Measurements from ENCODE around the gene EBF4. TPM values are rescaled to one million over a fixed set of nuclear protein-coding genes. Genes with fewer than 3 reads are reported as not detected.
"Not testable (repeated sequence)": the region's sequence is repeated elsewhere in the genome, so short reads cannot be mapped to it uniquely, and the experiment has no call there.

EBF4 gene
- polyA plus RNA-seq, 1 donor = 12.2 TPM

GRCh38 chr20:2801286-2801728 lies 108.7 kb downstream of the EBF4 start:
- no CpG with 5 or more reads among the region's 13 CpGs for WGBS (ENCODE audit: insufficient coverage, low lambda C conversion rate)
- no peak overlapping the region for H3K4me3 ChIP-seq (ENCODE audit: low read length)
- DNase-seq = no peak
- H3K27ac ChIP-seq (ENCODE audit: low read length) = no peak overlapping the region
- H3K4me1 ChIP-seq (ENCODE audit: control insufficient read depth, insufficient read depth, low read length) = peaks cover 2% of the 10 kb centered on the region
- peaks cover 86% of the 10 kb centered on the region for H3K27me3 ChIP-seq (ENCODE audit: control insufficient read depth, insufficient read depth, low read length)
- H3K9me3 ChIP-seq (ENCODE audit: control insufficient read depth, low read depth, low read length) = no peaks in the 10 kb centered on the region
- H3K36me3 ChIP-seq (ENCODE audit: control insufficient read depth, insufficient read depth, low read length) = peaks cover 6% of the 10 kb centered on the region

DNA sequence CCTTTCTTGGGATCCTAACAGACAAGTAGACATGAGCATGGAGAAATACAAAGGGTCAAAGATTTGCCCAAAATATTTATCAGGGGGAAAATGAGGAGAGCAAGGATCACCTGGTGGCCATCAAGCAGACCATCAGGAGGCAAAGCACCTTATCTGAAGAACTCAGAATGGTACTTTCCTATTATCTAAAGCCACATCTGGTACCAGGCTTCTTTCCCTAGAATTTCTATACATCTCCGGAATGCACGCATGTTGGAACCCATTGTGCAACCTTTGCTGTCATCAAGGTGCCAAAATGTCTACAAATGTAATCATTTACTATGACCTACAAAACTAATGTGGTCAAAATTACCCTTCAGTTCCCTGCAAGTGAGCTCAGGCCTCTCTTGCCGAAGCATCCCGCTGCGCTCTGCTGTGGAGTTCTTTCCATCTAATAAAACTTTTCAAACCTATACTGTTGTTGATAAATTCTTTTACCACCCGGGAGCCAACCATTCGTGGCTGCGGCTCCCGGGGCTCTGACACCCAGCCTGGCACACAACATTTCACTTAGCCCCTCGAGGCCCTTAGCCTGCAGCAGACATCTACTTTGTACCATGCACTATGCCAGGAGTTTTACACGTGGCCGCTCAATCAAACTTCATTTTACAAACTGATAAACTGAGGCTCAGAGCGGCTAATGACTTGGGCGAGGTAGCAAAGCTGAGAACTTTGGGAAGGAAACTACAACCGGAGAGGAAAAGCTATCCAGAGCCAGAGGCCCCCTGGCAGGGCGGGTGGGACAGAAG lies 111.7 kb downstream of the EBF4 start:
- Histone ChIP-seq H3K4me1 (ENCODE audit: control insufficient read depth, insufficient read depth, low read length) (peaks cover 2% of the 10 kb centered on the region), H3K27ac (ENCODE audit: low read length) (no peak overlapping the region), H3K27me3 (ENCODE audit: control insufficient read depth, insufficient read depth, low read length) (peaks cover 91% of the 10 kb centered on the region), H3K36me3 (ENCODE audit: control insufficient read depth, insufficient read depth, low read length) (no peaks in the 10 kb centered on the region), H3K4me3 (ENCODE audit: low read length) (no peak overlapping the region), H3K9me3 (ENCODE audit: control insufficient read depth, low read depth, low read length) (no peaks in the 10 kb centered on the region)
- no peak for DNase-seq
- no CpG with 5 or more reads among the region's 16 CpGs for WGBS (ENCODE audit: insufficient coverage, low lambda C conversion rate)

- H3K27me3 ChIP-seq (ENCODE audit: control insufficient read depth, insufficient read depth, low read length) = peaks cover 87% of the 10 kb centered on the region
- no peak overlapping the region for H3K4me3 ChIP-seq (ENCODE audit: low read length)
- no peak overlapping the region for H3K27ac ChIP-seq (ENCODE audit: low read length)
- H3K9me3 ChIP-seq (ENCODE audit: control insufficient read depth, low read depth, low read length) = no peaks in the 10 kb centered on the region
- DNase-seq = no peak
- no CpG with 5 or more reads among the region's 49 CpGs for WGBS (ENCODE audit: insufficient coverage, low lambda C conversion rate)
- no peaks in the 10 kb centered on the region for H3K36me3 ChIP-seq (ENCODE audit: control insufficient read depth, insufficient read depth, low read length)
- peaks cover under 1% of the 10 kb centered on the region for H3K4me1 ChIP-seq (ENCODE audit: control insufficient read depth, insufficient read depth, low read length)
Measured at GRCh38 chr20:2804852-2805688, 112.5 kb downstream of the EBF4 start.

GRCh38 chr20:2805689-2806350 lies 113.2 kb downstream of the EBF4 start:
- Histone ChIP-seq H3K27me3 (ENCODE audit: control insufficient read depth, insufficient read depth, low read length) (peaks cover 81% of the 10 kb centered on the region), H3K4me3 (ENCODE audit: low read length) (no peak overlapping the region)
- 20% methylated on average over 2 of the region's 22 CpGs for WGBS (ENCODE audit: insufficient coverage, low lambda C conversion rate)

DNA sequence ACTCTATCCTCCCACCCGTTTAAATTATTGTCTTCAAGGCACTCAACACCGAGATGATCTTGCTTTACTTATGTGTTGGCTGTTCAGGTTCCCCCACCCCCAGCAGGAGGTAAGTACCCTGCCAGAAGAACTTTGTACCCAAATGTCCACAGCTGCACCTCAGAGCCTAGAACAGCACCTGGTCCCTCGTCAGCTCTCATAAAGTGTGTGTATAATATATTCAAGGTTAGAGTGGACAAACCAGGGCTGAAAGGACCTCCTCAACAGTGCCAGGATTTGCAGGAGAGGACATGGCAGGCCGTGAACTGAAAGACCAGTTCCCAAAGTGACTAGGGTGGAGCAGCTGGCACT lies 113.7 kb downstream of the EBF4 start:
- Histone ChIP-seq H3K4me1 (ENCODE audit: control insufficient read depth, insufficient read depth, low read length) (no peaks in the 10 kb centered on the region), H3K27me3 (ENCODE audit: control insufficient read depth, insufficient read depth, low read length) (peaks cover 76% of the 10 kb centered on the region), H3K36me3 (ENCODE audit: control insufficient read depth, insufficient read depth, low read length) (no peaks in the 10 kb centered on the region), H3K4me3 (ENCODE audit: low read length) (no peak overlapping the region), H3K9me3 (ENCODE audit: control insufficient read depth, low read depth, low read length) (no peaks in the 10 kb centered on the region), H3K27ac (ENCODE audit: low read length) (no peak overlapping the region)
- DNase-seq = no peak
- WGBS (ENCODE audit: insufficient coverage, low lambda C conversion rate) = no CpG with 5 or more reads among the region's 4 CpGs

More at GRCh38 chr20:2805689-2806350, 113.2 kb downstream of the EBF4 start:
- Histone ChIP-seq H3K4me1 (ENCODE audit: control insufficient read depth, insufficient read depth, low read length) (no peaks in the 10 kb centered on the region), H3K9me3 (ENCODE audit: control insufficient read depth, low read depth, low read length) (no peaks in the 10 kb centered on the region), H3K36me3 (ENCODE audit: control insufficient read depth, insufficient read depth, low read length) (no peaks in the 10 kb centered on the region), H3K27ac (ENCODE audit: low read length) (no peak overlapping the region)
- DNase-seq = no peak

DNA sequence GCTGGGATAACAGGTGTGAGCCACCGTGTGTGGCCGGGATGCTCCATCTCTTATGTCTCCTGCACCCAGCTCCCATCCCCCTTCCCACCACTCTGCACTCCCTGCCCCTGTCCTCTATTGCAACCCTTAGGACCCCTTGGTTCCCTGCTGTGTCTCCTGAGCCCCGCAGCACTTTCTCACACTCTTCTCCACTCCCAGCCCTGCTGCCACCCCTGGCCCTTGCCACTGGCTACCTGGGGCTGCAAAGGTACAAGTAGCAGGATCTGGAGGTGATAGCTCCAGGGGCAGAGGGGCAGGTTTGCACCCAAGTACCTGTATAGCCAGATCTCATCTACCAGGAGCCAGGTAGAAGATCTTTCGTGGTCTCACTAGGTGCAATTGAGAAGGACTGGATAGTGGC lies 114.4 kb downstream of the EBF4 start:
- Histone ChIP-seq H3K27ac (ENCODE audit: low read length) (no peak overlapping the region), H3K4me1 (ENCODE audit: control insufficient read depth, insufficient read depth, low read length) (no peaks in the 10 kb centered on the region), H3K9me3 (ENCODE audit: control insufficient read depth, low read depth, low read length) (no peaks in the 10 kb centered on the region), H3K36me3 (ENCODE audit: control insufficient read depth, insufficient read depth, low read length) (no peaks in the 10 kb centered on the region), H3K27me3 (ENCODE audit: control insufficient read depth, insufficient read depth, low read length) (peaks cover 71% of the 10 kb centered on the region), H3K4me3 (ENCODE audit: low read length) (no peak overlapping the region)
- no peak for DNase-seq
- WGBS (ENCODE audit: insufficient coverage, low lambda C conversion rate) = 100% methylated on average over 1 of the region's 4 CpGs

- H3K4me1 ChIP-seq (ENCODE audit: control insufficient read depth, insufficient read depth, low read length); H3K27ac ChIP-seq (ENCODE audit: low read length); DNase-seq; H3K9me3 ChIP-seq (ENCODE audit: control insufficient read depth, low read depth, low read length); H3K36me3 ChIP-seq (ENCODE audit: control insufficient read depth, insufficient read depth, low read length); H3K4me3 ChIP-seq (ENCODE audit: low read length): not testable (repeated sequence)
- H3K27me3 ChIP-seq (ENCODE audit: control insufficient read depth, insufficient read depth, low read length) = peaks cover 63% of the 10 kb centered on the region
- WGBS (ENCODE audit: insufficient coverage, low lambda C conversion rate) = no CpG with 5 or more reads among the region's 9 CpGs
Measured at GRCh38 chr20:2807929-2808328, 115.3 kb downstream of the EBF4 start.

DNA sequence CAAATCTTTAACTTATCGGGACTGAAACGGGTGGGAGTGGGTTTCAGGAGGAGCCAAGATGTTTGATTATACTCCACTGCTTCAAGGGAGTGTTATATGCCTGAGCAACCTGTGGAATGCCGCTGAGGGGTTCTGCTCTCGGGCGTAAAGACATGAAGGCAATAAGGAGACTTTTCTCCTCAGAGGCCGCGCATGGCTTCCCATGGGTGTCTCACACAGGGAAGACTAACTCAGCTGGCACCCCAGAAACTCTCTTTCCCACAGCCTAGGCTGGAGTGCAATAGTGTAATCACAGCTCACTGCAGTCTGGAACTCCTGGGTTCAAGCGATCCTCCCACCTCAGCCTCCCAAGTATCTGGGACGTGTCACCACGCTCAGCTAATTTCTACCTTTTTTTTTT lies 117.1 kb downstream of the EBF4 start:
- no peak overlapping the region for H3K27ac ChIP-seq (ENCODE audit: low read length)
- peaks cover 49% of the 10 kb centered on the region for H3K27me3 ChIP-seq (ENCODE audit: control insufficient read depth, insufficient read depth, low read length)
- no peaks in the 10 kb centered on the region for H3K4me1 ChIP-seq (ENCODE audit: control insufficient read depth, insufficient read depth, low read length)
- no peaks in the 10 kb centered on the region for H3K36me3 ChIP-seq (ENCODE audit: control insufficient read depth, insufficient read depth, low read length)
- DNase-seq = no peak
- no peaks in the 10 kb centered on the region for H3K9me3 ChIP-seq (ENCODE audit: control insufficient read depth, low read depth, low read length)
- H3K4me3 ChIP-seq (ENCODE audit: low read length) = no peak overlapping the region
- no CpG with 5 or more reads among the region's 10 CpGs for WGBS (ENCODE audit: insufficient coverage, low lambda C conversion rate)

Measured in large intestine (tissue), 3 donors.